HG03565 (cell line): ENCODE measurements around the gene TNFRSF18.

Experiments used
- ATAC-seq: cut with Tn5 transposase; IDR thresholded peaks from one replicate; pipeline ENCODE4 v1.9.1; 2021; ENCODE audit warnings: mild to moderate bottlenecking, moderate library complexity; ENCODE audit not compliant: unreplicated experiment

The TNFRSF18 gene

GRCh38 chr1:1228596-1229321 lies 22.4 kb upstream of the TNFRSF18 start:
- no peak for ATAC-seq

- ATAC-seq, result no peak
Observed at GRCh38 chr1:1228187-1228586, 21.8 kb upstream of the TNFRSF18 start.

DNA sequence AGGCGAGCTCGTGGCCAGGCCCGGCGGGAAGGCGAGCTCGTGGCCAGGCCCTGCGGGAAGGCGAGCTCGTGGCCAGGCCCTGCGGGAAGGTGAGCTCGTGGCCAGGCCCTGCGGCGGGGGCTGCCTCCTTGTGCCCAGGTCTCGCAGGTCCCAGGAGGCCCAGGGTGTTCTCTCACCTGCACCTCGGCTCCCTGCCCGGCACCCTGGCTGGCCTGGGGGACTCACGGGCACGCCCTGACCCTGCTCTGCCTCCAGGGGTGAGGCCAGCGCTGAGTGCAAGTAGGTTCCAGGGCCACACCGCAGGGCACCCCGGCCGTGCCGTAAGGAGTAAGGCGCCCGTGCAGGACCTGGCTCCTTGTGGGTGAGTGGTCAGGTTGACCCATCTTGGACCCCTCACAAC lies 21.0 kb upstream of the TNFRSF18 start:
- no peak for ATAC-seq

GRCh38 chr1:1226566-1227362 lies 20.4 kb upstream of the TNFRSF18 start:
- no peak for ATAC-seq

GRCh38 chr1:1225913-1226312 lies 19.5 kb upstream of the TNFRSF18 start:
- no peak for ATAC-seq

DNA sequence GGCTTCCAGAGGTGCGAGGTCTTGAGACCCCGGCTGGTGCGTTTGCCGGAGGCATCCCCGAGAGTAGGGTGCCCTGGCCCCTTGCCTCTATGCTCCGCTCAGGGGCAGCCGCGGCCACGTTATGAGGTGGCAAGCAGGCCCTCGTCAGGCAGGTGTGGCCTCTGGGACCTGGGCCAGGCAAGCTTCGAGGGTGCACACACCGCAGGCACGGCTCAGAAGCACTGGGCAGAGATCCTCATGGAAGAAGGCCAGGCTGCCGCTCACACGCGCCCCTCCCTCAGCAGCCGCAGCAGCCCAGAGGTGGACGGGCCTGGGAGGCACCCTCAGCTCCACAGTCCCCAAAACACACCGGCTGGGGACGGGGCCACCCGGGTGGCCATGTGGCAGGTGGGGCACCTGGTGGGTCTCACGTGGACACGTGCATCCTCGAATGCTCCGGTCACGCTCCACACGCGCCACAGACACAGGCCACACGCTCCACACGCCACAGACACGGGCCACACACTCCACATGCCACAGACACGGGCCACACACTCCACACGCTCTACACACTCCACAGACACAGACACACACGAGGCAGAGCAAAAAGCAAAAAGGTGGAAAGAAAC lies 18.9 kb upstream of the TNFRSF18 start:
- no peak for ATAC-seq

GRCh38 chr1:1223891-1224290 lies 17.5 kb upstream of the TNFRSF18 start:
- no peak for ATAC-seq

- ATAC-seq, result no peak
Observed at GRCh38 chr1:1223321-1223720, 16.9 kb upstream of the TNFRSF18 start.

GRCh38 chr1:1222575-1223225 lies 16.3 kb upstream of the TNFRSF18 start:
- no peak for ATAC-seq

GRCh38 chr1:1221887-1222574 lies 15.6 kb upstream of the TNFRSF18 start:
- ATAC-seq, result no peak

DNA sequence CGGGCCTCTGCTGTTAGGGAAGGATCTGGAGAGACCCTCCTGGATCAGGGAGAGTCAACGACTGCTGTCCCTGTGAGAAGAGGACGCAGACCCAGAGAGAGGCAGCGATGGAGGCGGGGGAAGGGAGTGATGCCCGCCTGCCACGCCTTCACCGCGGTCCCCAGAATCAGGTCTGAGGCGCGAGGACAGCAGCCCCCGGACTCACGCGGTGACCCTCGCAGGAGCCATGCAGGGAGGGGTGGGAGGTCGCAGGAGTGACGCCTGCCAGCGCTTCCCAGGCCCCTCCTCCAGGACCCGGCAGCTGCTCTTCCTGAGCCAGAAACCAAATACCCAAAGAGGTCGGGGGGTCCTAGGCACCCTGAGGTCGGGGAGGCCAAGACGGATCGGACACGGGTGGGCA lies 13.8 kb upstream of the TNFRSF18 start:
- ATAC-seq, result no peak

GRCh38 chr1:1219341-1219740 lies 12.9 kb upstream of the TNFRSF18 start:
- ATAC-seq, result no peak

DNA sequence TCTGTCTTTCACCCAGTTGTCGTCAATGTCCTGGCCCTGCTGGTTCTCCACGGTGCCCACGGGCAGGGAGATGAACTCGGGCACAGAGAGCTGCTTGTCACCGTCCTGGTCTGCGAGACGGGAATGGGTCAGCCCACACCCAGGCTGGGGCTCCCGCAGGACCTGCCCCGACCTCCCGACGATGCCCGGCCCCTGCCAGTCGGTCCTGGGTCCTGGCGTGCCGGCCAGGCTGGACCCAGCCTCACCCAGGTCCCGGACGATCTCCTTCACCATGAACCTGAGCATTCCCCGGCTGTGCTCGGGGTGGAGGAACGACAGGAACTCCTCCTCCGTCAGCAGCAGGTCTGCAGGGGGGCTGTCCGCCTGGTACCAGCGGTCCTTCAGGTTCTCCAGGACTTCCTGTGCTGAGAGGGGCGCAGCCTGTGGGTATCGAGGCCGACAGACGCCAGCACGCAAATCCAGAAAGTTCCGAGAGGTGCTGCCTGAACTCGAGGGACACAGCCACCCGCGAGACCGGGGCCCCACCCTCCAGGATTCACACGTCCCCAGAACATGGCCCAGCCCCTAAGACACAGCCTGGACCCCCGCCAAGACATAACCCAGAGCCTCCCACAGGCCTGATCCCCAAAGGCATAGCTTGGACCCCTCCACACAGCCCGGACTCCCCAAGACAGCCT lies 12.3 kb upstream of the TNFRSF18 start:
- ATAC-seq, result no peak

GRCh38 chr1:1217621-1218523 lies 11.5 kb upstream of the TNFRSF18 start:
- no peak for ATAC-seq

DNA sequence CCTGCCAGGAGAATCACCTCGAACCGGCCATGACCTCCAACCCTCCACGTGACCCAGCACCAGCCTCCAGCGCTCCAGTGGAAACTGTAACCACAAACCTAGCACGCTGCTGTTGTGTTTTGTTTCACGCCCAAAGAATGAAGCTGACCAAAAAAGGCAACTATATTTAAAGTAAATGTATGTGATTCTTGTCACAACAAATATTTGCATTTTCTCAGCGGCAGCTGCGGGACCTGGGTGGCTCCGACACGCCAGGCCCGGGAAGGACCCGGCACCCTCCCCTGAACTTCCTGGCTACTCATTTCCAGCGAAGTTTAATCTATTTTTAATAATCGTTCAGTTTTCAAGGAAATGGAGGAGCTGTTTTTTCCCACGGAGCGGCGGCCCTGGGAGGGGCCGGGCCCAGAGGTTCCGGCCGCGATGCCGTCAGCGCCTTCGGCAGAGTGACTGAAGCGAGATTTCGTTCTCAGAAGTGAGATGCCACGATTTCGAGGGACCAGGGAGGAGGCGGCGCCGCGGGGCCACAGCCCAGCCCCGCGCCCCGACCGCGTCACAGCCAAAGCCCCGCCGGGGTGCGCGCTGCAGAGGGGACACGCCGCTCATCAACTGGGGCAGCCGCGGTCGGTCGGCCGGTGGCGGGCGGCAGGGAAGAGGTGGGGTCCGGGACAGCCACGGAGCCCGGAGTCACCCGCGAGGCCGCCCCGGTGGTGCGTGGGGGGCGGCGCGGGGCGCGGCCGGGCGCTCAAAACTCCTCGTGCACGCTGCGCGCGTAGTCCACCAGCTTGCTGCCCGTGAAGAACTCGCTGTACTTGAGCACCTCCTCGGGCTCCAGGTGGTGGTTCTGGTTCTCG lies 10.6 kb upstream of the TNFRSF18 start:
- no peak for ATAC-seq

DNA sequence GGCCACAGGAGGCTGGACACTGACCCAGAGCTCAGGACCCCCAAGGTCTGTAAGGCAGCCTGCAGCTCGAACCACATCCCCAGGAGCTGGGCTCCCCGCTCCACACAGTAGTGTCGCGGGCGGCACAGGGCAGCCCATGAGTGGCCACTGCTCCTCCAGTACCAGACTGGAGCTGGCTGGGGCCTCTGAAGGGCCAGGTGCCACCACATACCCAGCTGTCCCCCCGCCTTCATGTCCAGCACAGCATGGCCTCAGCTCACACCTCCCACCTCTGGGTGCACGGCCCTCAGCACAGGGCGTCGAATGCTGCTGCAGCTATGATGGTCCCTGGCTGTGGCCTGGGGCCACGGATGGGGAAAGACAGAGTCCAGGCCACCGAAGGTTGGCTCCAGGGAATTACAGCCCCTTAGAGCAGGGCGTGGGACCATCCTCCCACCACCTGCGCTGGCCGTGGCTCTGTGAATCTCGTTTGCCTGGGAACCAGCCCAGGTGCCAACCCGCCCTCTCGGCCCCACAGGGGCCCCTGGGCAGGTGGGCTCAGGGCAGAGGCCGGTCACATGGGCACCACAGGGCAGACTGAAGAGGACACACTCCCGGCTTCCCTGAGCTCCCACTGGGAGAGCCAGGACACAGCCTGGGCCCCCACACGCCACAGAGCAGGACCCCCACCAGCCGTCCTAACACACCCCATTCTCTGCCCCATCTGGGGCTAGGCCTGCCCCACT lies 9.7 kb upstream of the TNFRSF18 start:
- no peak for ATAC-seq

DNA sequence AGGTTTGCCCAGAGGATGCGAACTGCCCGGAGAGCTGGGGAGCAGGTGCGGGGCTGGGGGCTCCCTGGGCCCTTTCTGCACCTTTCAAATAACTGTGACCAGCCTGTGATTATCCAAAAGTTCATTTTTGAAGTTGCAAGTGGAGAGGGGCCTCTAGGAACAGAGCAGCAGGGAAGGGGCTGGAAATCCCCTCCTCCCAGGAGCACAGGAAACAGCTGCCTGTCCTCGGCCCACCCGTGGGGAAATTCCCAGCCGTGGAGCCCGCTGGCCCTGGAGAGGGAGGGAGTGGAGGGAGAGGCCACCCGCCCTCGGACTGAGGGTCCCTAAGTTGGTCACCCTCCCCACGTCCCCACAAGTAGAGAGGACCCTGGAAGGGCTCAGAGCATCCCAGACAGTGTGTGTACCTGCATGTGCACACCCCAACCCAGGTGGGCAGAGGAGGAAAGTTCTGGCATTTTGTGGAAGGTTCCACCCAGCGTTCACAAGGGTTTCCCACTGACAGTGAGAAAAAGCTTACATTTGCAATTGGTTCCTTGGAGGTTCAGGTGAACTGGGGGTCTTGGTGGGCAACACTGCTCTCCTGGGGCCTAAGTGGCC lies 8.8 kb upstream of the TNFRSF18 start:
- ATAC-seq, result no peak
